ENCODE results near the gene FOXC2.

- no peak for TF ChIP-seq SIN3A (IDR thresholded peaks at IDR 0.05; ENCODE audit: borderline replicate concordance, insufficient read depth, low read length)
- TF ChIP-seq REST (IDR thresholded peaks at IDR 0.05; ENCODE audit: insufficient read depth in 1 of 2, low read depth in 2 of 2, low read length in 2 of 2): no peak
- TF ChIP-seq FOXP2 (optimal IDR thresholded peaks at IDR 0.05; ENCODE audit: borderline replicate concordance, extremely low read depth, extremely low read length, insufficient read depth): no peak
These were observed 10.1 kb upstream of the FOXC2 start for GRCh38 chr16:86556576-86556975.

Measured in PFSK-1 (cell line).